ENCODE results near the gene RNF115.

DNA sequence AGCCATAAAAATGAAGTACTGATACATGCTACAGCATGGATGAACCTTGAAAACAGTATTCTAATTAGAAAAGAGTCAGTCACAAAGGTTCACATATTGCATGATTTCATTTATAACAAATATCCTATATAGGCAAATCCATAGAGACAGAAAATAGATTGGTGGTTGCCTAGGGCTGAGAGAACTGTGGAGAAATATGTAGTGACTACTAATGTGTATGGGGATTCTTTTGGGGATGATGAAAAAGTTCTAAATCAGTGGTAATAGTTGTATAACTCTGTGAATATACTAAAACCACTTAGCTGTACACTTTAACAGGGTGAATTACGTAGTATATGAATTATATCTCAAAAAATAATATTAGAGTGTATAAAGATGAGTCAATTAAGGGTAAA lies 45.8 kb downstream of the RNF115 start:
- TF ChIP-seq, protein P1, sequence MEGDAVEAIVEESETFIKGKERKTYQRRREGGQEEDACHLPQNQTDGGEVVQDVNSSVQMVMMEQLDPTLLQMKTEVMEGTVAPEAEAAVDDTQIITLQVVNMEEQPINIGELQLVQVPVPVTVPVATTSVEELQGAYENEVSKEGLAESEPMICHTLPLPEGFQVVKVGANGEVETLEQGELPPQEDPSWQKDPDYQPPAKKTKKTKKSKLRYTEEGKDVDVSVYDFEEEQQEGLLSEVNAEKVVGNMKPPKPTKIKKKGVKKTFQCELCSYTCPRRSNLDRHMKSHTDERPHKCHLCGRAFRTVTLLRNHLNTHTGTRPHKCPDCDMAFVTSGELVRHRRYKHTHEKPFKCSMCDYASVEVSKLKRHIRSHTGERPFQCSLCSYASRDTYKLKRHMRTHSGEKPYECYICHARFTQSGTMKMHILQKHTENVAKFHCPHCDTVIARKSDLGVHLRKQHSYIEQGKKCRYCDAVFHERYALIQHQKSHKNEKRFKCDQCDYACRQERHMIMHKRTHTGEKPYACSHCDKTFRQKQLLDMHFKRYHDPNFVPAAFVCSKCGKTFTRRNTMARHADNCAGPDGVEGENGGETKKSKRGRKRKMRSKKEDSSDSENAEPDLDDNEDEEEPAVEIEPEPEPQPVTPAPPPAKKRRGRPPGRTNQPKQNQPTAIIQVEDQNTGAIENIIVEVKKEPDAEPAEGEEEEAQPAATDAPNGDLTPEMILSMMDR (IDR thresholded peaks at IDR 0.05) = no peak
- TF ChIP-seq POLR2A (IDR thresholded peaks at IDR 0.05) = no peak

Measured in right lobe of liver (tissue), 4 donors.